Measurements from ENCODE around the gene TMEM127. TPM values are rescaled to one million over a fixed set of nuclear protein-coding genes. Genes with fewer than 3 reads are reported as not detected.

Gene TMEM127
- total RNA-seq, 1 experiment from 2014 or later: 25.3 TPM

DNA sequence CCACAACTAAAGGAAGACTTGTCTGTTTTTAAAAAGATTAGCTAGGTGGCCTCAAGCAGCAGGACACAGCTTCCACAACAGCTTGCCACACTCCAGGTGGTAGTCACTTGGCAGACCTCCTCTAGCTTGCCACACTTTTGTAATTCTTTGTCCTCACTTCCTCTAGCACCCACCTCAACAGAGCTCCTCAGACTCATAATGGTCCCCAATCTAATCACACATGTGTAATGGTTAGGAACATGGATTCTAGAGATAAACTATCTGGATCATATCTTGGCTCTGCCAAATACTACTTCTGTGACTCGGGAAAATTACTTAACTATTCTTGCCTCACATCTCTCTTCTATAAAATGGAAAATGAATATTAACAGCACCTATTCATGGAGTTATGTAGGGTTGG, 36.1 kb upstream of the TMEM127 start:
- ATAC-seq (no peak), DNase-seq (ENCODE audit: low read depth, low spot score) (no peak)
- ChIA-PET POLR2A (no interaction called here), RAD21 (ENCODE audit: low non-redundant PET in 1 of 2, low total read pairs in 2 of 2, uncharacterized antibody in 2 of 2, unreplicated experiment in 2 of 2) (no interaction called here), CTCF (no interaction called here)
- Histone ChIP-seq H3K4me1 (ENCODE audit: control insufficient read depth in 1 of 2, insufficient read depth in 2 of 2, low read length in 2 of 2) (peaks cover 10 to 19% of the 10 kb centered on the region in 2 experiments), H3K79me2 (ENCODE audit: insufficient read depth, low read length) (peaks cover 81% of the 10 kb centered on the region), H3K4me2 (ENCODE audit: low read length) (no peak overlapping the region), H3K9me3 (ENCODE audit: control insufficient read depth in 1 of 2, insufficient read depth in 1 of 2, low read depth in 1 of 2, low read length in 2 of 2) (no peaks in the 10 kb centered on the region), H3K27ac (ENCODE audit: low read depth, low read length) (no peak overlapping the region), H2AFZ (ENCODE audit: low read depth, low read length, poor library complexity, severe bottlenecking) (no peak overlapping the region), H3K9me2 (ENCODE audit: insufficient read depth) (no peaks in the 10 kb centered on the region), H4K20me1 (ENCODE audit: insufficient read depth) (no peaks in the 10 kb centered on the region), H3K36me3 (ENCODE audit: control insufficient read depth in 1 of 2, insufficient read depth in 2 of 2, low read length in 2 of 2) (peaks cover 66 to 70% of the 10 kb centered on the region in 2 experiments), H3K4me3 (replicated peaks in 1 of 2; ENCODE audit: low read depth in 1 of 2, low read length in 2 of 2) (no peak overlapping the region), H3K9ac (ENCODE audit: low read length) (no peak overlapping the region), H3K27me3 (ENCODE audit: insufficient read depth, low read length) (no peaks in the 10 kb centered on the region)
- TF ChIP-seq, protein P1, sequence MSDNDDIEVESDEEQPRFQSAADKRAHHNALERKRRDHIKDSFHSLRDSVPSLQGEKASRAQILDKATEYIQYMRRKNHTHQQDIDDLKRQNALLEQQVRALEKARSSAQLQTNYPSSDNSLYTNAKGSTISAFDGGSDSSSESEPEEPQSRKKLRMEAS (IDR thresholded peaks at IDR 0.05): no peak
- TF ChIP-seq TCF7L2 (IDR thresholded peaks at IDR 0.05; ENCODE audit: borderline replicate concordance, extremely low read depth, insufficient read depth, insufficient read length) (no peak), SP1 (IDR thresholded peaks at IDR 0.05; ENCODE audit: low read depth) (no peak), ZNF274 (IDR thresholded peaks at IDR 0.05; ENCODE audit: low read depth, low read length) (no peak), SIN3A (IDR thresholded peaks at IDR 0.05; ENCODE audit: low read depth) (no peak), YY1 (IDR thresholded peaks at IDR 0.05; ENCODE audit: extremely low read depth, insufficient replicate concordance, low read depth, low read length) (no peak), ZFX (IDR thresholded peaks at IDR 0.05) (no peak), EZH2 (IDR thresholded peaks at IDR 0.05) (no peak), POLR2AphosphoS5 (IDR thresholded peaks at IDR 0.05; ENCODE audit: low read depth, low read length) (no peak), CEBPB (IDR thresholded peaks at IDR 0.05; ENCODE audit: low read depth) (no peak), POLR2A (IDR thresholded peaks at IDR 0.05; ENCODE audit: borderline replicate concordance, extremely low read depth, insufficient read depth, insufficient read length) (no peak), RAD21 (IDR thresholded peaks at IDR 0.05; ENCODE audit: low read depth) (no peak)
- TF ChIP-seq, protein P2, sequence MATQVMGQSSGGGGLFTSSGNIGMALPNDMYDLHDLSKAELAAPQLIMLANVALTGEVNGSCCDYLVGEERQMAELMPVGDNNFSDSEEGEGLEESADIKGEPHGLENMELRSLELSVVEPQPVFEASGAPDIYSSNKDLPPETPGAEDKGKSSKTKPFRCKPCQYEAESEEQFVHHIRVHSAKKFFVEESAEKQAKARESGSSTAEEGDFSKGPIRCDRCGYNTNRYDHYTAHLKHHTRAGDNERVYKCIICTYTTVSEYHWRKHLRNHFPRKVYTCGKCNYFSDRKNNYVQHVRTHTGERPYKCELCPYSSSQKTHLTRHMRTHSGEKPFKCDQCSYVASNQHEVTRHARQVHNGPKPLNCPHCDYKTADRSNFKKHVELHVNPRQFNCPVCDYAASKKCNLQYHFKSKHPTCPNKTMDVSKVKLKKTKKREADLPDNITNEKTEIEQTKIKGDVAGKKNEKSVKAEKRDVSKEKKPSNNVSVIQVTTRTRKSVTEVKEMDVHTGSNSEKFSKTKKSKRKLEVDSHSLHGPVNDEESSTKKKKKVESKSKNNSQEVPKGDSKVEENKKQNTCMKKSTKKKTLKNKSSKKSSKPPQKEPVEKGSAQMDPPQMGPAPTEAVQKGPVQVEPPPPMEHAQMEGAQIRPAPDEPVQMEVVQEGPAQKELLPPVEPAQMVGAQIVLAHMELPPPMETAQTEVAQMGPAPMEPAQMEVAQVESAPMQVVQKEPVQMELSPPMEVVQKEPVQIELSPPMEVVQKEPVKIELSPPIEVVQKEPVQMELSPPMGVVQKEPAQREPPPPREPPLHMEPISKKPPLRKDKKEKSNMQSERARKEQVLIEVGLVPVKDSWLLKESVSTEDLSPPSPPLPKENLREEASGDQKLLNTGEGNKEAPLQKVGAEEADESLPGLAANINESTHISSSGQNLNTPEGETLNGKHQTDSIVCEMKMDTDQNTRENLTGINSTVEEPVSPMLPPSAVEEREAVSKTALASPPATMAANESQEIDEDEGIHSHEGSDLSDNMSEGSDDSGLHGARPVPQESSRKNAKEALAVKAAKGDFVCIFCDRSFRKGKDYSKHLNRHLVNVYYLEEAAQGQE (IDR thresholded peaks at IDR 0.05; ENCODE audit: low read depth): no peak
- TF ChIP-seq, protein P3, sequence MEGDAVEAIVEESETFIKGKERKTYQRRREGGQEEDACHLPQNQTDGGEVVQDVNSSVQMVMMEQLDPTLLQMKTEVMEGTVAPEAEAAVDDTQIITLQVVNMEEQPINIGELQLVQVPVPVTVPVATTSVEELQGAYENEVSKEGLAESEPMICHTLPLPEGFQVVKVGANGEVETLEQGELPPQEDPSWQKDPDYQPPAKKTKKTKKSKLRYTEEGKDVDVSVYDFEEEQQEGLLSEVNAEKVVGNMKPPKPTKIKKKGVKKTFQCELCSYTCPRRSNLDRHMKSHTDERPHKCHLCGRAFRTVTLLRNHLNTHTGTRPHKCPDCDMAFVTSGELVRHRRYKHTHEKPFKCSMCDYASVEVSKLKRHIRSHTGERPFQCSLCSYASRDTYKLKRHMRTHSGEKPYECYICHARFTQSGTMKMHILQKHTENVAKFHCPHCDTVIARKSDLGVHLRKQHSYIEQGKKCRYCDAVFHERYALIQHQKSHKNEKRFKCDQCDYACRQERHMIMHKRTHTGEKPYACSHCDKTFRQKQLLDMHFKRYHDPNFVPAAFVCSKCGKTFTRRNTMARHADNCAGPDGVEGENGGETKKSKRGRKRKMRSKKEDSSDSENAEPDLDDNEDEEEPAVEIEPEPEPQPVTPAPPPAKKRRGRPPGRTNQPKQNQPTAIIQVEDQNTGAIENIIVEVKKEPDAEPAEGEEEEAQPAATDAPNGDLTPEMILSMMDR (IDR thresholded peaks at IDR 0.05 in 2 of 3, conservative IDR thresholded peaks at IDR 0.05 in 1 of 3; ENCODE audit: borderline replicate concordance in 1 of 3, insufficient read depth in 1 of 3, low read depth in 2 of 3, low read length in 2 of 3): no peak
- TF ChIP-seq, protein P4, sequence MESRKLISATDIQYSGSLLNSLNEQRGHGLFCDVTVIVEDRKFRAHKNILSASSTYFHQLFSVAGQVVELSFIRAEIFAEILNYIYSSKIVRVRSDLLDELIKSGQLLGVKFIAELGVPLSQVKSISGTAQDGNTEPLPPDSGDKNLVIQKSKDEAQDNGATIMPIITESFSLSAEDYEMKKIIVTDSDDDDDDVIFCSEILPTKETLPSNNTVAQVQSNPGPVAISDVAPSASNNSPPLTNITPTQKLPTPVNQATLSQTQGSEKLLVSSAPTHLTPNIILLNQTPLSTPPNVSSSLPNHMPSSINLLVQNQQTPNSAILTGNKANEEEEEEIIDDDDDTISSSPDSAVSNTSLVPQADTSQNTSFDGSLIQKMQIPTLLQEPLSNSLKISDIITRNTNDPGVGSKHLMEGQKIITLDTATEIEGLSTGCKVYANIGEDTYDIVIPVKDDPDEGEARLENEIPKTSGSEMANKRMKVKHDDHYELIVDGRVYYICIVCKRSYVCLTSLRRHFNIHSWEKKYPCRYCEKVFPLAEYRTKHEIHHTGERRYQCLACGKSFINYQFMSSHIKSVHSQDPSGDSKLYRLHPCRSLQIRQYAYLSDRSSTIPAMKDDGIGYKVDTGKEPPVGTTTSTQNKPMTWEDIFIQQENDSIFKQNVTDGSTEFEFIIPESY (IDR thresholded peaks at IDR 0.05; ENCODE audit: extremely low read depth, insufficient replicate concordance, low read length): no peak
- intact Hi-C loops (cut with micrococcal nuclease): no loop called here
- BruUV-seq (replicated peaks): no TSS peak

Data from HCT116 (cell line).